COR-L47 (cell line): ENCODE results near the gene TUBGCP2.

Experiments
- DNase-seq: peaks from one replicate; lab custom pipeline; 2025; lab: John Stamatoyannopoulos, UW

TUBGCP2 gene, protein sequence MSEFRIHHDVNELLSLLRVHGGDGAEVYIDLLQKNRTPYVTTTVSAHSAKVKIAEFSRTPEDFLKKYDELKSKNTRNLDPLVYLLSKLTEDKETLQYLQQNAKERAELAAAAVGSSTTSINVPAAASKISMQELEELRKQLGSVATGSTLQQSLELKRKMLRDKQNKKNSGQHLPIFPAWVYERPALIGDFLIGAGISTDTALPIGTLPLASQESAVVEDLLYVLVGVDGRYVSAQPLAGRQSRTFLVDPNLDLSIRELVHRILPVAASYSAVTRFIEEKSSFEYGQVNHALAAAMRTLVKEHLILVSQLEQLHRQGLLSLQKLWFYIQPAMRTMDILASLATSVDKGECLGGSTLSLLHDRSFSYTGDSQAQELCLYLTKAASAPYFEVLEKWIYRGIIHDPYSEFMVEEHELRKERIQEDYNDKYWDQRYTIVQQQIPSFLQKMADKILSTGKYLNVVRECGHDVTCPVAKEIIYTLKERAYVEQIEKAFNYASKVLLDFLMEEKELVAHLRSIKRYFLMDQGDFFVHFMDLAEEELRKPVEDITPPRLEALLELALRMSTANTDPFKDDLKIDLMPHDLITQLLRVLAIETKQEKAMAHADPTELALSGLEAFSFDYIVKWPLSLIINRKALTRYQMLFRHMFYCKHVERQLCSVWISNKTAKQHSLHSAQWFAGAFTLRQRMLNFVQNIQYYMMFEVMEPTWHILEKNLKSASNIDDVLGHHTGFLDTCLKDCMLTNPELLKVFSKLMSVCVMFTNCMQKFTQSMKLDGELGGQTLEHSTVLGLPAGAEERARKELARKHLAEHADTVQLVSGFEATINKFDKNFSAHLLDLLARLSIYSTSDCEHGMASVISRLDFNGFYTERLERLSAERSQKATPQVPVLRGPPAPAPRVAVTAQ

GRCh38 chr10:133308421-133309099 lies at the start of gene TUBGCP2, which contains the start of gene ZNF511:
TUBGCP2 (minus strand) TSS chr10:133308872; CDS start chr10:133302941, 5,931 bp downstream.
ZNF511 (plus strand) TSS chr10:133308914; CDS start chr10:133308944, 30 bp downstream.
- DNase-seq = peak; percentile 50

DNA sequence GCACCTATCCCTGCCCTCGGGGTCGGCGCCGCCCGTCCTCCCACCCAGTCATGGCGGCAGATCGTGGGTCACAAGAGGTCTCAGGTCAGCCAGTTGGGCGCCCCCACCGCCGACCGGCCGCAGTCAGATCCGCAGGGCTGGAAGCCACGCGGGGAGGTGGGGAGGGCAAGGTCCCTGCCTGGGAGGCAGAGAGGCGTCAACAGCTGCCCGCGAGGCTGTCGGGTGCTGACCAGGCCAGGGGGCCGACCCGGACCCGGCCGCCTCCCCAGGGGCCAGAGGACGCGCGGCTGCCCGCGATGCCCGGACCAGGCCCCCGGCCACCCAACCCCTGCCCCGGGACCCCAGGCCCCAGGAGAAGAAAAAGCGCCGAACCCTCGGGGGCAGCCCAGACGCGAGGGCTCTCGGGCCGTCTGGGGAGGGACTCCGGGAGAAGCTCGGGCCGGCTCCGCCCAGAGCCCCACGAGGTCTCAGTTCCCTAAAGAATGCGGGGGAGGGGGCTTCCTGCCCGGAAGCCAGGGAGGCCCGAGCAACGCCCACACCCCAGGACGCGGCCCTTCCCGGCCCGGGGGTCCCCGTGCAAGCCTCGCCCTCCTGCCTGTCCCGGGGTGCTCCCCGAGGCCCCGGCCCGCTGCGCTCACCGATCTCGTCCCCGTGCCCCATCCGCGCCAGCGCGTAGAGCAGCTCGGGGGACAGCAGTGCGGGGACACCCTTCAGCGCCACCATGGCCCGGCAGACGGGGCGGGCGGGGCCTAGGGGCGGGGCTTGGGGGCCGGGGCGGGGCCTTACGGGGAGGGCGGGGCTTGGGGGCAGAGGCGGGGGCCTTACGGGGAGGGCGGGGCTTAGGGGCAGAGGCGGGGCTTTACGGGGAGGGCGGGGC lies 48.9 kb upstream of the TUBGCP2 start, which contains the start of gene FUOM:
TSS of gene FUOM (minus strand) at position 735 of the 877 bp plus-strand sequence. CDS start at position 723, 12 bp downstream.
- DNase-seq = no peak

DNA sequence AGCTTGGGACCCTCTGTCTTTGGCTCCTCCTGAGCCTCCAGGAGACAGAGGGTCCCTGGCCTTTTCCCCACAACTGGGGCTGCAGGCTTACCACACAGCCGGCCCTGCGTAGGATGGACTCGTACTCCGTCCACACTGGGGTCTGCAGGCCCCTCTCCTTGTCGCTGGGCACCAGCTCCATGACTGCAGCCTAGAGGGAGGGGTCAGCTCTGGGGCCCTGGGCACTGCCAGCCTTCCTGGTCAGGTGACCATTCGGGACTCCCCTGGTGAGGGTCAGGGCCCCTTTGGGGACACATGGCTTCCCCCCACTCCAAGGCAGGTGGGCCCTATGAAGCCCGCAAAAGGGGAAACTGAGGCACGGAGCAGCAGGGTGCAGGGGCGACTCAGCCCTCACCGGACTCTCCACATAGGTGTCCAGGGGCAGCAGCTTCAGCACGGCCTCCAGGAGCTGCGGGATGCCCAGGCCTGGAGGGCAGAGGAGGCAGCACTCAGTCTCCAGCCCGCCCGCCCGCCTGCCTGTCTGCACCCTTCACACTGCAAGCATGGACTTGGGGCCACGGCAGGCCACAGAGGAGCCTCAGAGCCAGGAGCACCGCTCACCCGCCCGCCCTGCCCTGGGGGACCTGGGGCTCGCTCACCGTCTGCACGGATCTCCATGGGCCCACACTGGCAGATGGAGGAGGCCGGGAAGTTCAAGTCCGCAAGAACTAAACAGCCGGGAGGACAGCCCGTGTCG lies 48.0 kb upstream of the TUBGCP2 start:
- no peak for DNase-seq

- no peak for DNase-seq
These were observed 47.3 kb upstream of the TUBGCP2 start for GRCh38 chr10:133355991-133356390.

DNA sequence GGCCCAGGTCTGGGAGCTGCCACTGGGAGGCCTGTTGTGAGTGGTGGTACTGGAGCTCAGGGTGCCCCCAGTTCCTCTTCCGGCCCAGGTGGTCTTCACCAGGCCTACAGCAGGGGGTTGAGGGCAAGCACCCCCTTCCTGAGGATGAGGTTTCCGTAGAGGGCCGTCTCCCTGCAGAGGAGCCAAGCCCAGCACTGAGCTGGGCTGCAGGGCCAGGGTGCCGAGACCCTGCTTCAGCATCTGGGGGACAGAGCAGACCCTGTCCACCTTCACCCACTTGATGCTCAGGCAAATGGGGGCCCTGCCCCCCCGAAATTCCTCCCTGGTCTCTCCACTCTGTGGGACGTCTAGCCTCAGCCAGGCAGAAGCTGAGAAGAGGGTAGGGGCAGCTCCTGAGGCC lies 46.6 kb upstream of the TUBGCP2 start:
- no peak for DNase-seq

DNA sequence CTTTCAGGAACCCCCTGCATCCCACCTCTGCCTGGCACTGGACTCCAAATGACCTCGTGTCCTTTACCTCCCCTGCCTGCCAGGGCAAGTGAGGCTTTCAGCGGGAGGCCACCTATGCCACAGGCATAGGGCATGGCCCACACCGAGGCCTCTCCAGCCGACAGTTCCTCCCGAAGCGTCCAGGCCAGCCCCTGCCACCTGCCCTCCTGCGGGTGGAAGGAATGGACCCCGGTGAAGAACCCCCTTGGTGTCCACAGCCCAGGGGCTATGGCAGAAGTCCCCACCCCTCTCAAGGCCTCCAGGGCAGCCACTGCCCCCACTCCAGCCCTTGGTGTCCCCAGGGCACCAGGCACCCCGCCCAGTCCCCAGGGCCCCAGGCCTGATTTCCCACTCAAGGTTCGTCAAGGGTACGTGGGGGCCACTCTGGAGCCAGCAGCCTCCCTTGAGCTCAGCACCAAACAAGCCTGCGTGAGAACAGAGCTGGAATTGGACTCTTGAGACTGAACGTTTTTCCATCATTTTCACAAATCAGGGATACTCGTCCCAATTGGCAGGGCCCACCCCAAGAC lies 46.1 kb upstream of the TUBGCP2 start:
- no peak for DNase-seq

DNA sequence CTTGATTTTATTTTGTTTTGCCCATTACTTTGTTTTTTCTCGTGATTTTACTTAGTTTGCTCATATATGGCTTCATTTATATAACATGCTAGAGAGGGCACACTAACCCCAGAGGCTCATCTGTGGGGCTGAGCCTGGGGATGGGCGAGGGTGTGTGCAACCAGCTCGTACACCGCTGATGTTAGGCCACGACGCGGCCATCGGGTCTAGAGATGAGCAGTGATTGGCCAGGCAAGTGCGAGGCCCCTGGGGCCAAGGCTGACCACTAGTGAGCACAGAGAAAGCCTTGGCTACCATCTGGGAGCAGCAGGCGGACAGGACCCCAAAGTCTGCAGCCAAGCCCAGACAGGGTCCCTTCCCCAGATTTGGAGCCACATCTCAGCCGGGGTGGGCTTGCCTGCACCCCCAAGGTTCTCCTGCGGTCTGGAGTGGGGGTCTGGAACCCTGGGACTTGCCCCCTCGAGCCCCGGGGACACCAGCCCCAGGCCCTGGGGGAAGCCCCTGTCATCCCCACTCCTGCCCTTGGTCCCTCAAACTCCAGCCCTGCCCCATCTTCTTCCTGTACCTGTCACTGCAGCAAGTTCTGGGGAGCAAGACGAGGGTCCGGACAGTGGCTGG lies 45.4 kb upstream of the TUBGCP2 start:
- DNase-seq = no peak

DNA sequence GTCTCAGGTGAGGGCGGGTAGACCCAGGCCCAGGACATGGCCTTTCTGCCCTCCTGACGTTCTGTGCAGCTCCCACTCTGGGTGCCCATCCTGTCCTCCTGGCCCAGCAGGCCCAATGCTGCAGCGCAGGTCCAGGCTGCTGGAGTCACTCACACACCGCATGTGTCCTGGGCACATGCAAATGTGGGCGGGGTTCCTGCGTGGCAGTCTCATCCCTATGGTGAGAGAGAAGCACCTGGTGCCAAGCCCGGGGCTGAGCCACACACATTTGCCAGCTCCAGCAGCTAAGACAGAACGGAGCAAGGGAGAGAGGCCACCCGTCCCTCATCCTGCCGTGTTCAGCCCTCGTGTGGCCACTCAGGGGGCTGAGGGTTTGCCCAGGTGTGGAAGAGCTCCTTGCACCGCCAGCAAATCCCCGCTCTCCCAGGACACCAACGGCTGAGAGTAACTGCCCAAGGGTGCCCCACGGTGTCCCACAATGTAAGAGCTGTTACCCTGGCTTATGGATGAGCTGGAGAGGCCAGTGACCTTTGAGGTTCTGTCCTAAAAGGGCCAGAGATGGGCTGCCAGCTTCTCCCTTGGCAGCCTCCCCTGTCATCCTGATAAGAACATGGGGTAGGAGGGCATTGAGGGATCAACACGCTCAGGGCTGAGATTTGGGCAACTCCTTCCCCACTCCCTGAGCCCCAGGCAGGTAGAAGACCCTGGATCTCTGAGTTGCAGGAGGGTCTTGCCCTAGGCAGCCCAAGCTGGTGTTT lies 44.7 kb upstream of the TUBGCP2 start:
- DNase-seq = no peak

GRCh38 chr10:133351408-133352318 lies 43.0 kb upstream of the TUBGCP2 start:
- no peak for DNase-seq

GRCh38 chr10:133350950-133351329 lies 42.3 kb upstream of the TUBGCP2 start:
- no peak for DNase-seq

DNA sequence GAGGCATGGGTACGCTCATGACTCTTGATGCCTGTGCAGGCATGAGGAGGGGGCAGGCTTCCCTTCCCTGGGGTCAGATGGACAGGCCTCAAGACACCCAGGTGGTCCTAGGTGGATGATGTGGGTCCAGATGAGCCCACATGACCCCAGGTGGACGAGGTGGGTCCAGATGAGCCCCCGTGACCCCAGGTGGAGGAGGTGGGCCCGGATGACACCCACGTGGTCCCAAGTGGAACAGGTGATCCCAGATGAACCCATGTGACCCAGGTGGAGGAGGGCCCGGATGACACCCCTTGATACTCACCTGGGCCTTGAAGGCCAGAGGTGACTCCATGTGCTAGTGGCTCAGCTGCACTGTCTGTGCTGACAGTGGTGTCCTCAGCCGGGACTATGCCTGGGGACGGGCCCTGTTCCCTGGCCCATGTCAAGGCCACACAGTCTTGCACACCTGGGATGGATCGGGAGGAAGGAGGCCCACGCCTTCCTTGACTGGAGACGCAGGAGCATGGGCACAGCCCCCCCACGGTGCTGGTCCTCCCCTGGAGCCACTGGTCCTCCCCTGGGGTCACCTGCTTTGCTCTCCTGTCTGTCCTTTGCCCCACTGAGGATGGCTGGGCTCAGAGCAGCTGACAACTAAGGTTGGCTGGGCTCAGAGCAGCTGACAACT lies 41.7 kb upstream of the TUBGCP2 start:
- no peak for DNase-seq

GRCh38 chr10:133349577-133350011 lies 40.9 kb upstream of the TUBGCP2 start:
- DNase-seq = no peak

DNA sequence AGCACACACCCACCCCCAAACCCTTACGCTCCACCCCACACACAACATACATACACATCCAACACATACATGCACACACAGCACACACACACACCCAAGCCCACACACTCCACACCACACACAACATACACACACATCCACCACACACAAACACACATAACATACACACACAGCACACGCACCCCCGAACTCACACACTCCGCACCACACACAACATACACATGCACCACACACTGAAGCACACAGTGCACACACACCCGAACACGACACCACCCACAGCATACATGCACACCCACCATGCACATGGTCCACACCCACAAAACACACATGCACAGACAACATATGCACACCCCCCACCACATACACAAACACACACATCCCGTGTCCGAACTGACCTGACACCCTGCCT lies 40.5 kb upstream of the TUBGCP2 start:
- no peak for DNase-seq

GRCh38 chr10:133347710-133348517 lies 39.2 kb upstream of the TUBGCP2 start:
- DNase-seq = no peak

DNA sequence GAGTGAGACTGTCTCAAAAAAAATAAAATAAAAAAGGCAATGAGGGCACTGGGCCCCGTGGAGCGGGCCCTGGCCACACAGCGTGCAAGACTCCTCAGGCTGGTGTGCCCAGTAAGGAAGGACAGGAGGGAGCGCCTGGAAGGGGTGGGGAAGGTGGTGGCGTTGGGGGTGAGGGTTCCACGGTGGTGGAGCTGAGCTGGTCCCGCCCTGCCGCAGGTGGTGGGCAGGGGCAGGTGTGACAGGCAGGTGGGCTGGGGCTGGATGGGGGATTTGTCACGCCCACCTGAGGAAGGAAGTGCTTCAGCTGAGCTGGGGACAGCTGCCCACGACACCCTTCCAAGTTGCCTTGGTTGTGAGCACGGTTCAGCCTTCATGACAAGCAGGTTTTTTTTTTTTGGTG lies 37.7 kb upstream of the TUBGCP2 start:
- no peak for DNase-seq

DNA sequence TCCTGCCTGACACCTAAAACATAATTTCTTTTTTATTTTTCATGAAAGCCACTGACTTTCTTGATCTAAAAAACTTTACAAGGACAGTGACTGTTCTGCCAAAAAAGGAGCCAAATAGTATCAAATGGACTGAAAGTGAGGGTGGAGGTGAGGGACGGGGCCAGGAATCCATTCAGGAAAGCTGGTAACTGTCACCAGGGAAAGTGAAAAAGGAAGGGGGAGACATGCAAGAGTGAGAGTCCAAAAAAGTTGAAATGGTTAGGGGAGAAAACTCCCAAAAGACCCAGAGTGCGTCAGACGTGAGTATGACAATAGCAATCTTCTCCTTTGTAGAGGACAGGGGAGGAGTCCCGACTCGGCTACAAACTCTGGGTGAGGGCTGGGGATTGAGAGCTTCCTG lies 35.6 kb upstream of the TUBGCP2 start:
- DNase-seq = no peak
